ENCODE measurements around the gene ASB15.

DNA sequence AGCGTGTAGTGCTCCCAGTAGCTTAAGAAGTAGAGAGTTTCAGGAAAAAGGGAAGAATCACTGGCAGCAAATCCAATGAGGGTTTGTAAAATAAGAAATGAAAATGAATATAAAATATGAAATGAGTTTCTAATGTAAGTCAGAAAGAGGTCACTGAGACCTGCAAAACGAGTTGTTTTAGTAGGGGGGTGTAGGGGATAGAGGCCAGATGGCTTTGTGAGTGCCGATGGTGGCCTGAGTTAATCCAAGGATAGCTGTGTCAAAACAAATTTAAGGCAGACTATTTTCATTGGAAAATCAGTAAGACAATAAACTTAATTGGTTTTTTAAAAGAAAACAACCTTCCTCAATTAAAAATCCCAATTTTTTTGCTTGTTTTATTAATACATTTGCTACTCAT lies 745 bp upstream of the ASB15 start:
- TF ChIP-seq, protein P1, sequence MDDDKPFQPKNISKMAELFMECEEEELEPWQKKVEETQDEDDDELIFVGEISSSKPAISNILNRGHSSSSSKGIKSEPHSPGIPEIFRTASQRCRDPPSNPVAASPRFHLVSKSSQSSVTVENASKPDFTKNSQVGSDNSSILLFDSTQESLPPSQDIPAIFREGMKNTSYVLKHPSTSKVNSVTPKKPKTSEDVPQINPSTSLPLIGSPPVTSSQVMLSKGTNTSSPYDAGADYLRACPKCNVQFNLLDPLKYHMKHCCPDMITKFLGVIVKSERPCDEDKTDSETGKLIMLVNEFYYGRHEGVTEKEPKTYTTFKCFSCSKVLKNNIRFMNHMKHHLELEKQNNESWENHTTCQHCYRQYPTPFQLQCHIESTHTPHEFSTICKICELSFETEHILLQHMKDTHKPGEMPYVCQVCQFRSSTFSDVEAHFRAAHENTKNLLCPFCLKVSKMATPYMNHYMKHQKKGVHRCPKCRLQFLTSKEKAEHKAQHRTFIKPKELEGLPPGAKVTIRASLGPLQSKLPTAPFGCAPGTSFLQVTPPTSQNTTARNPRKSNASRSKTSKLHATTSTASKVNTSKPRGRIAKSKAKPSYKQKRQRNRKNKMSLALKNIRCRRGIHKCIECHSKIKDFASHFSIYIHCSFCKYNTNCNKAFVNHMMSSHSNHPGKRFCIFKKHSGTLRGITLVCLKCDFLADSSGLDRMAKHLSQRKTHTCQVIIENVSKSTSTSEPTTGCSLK (tag by site-specific recombination; IDR thresholded peaks at IDR 0.05) = no peak
- TF ChIP-seq, protein P2, sequence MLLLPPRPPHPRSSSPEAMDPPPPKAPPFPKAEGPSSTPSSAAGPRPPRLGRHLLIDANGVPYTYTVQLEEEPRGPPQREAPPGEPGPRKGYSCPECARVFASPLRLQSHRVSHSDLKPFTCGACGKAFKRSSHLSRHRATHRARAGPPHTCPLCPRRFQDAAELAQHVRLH (tag by site-specific recombination; IDR thresholded peaks at IDR 0.05) = no peak
- no peak for TF ChIP-seq ZNF623 (tag by site-specific recombination; IDR thresholded peaks at IDR 0.05)
- no peak for TF ChIP-seq ZNF184 (tag by site-specific recombination; IDR thresholded peaks at IDR 0.05)
- no peak for TF ChIP-seq HOXA7 (CRISPR knock-in tag; IDR thresholded peaks at IDR 0.05; ENCODE audit: borderline replicate concordance)
- TF ChIP-seq, protein P3, sequence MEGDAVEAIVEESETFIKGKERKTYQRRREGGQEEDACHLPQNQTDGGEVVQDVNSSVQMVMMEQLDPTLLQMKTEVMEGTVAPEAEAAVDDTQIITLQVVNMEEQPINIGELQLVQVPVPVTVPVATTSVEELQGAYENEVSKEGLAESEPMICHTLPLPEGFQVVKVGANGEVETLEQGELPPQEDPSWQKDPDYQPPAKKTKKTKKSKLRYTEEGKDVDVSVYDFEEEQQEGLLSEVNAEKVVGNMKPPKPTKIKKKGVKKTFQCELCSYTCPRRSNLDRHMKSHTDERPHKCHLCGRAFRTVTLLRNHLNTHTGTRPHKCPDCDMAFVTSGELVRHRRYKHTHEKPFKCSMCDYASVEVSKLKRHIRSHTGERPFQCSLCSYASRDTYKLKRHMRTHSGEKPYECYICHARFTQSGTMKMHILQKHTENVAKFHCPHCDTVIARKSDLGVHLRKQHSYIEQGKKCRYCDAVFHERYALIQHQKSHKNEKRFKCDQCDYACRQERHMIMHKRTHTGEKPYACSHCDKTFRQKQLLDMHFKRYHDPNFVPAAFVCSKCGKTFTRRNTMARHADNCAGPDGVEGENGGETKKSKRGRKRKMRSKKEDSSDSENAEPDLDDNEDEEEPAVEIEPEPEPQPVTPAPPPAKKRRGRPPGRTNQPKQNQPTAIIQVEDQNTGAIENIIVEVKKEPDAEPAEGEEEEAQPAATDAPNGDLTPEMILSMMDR (tag by site-specific recombination; IDR thresholded peaks at IDR 0.05) = no peak

Data from HEK293 (cell line).